ENCODE data around the gene KCNC2. TPM values are rescaled to one million over a fixed set of nuclear protein-coding genes. Genes with fewer than 3 reads are reported as not detected.

Gene KCNC2
- total RNA-seq, 1 donor from 2014 or later: not detected

DNA sequence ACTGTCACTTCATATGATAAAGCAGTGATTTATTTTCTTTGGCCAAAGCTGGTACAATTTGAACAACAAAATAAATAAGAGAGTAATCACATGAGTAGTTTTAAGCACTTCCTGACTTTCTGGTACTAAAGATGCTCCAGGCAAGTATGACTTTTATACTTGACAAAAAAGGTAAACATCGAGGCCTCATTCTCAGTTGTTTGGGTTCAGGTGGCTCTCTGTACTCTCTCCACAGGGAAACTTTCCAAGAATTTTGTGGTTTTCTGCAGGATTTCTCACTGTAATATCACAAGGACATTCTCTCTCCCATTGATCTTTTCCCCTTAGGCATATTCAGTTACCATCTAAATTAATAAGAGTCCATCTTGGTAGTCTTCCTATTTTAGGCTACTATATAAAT lies 26.6 kb upstream of the KCNC2 start:
- H3K36me3 Mint-ChIP-seq (ENCODE audit: low read depth): peaks cover 2% of the 10 kb centered on the region
- DNase-seq (ENCODE audit: low spot score): no peak
- H3K4me3 Mint-ChIP-seq (ENCODE audit: unreplicated experiment): no peak overlapping the region
- TF ChIP-seq, protein P1, sequence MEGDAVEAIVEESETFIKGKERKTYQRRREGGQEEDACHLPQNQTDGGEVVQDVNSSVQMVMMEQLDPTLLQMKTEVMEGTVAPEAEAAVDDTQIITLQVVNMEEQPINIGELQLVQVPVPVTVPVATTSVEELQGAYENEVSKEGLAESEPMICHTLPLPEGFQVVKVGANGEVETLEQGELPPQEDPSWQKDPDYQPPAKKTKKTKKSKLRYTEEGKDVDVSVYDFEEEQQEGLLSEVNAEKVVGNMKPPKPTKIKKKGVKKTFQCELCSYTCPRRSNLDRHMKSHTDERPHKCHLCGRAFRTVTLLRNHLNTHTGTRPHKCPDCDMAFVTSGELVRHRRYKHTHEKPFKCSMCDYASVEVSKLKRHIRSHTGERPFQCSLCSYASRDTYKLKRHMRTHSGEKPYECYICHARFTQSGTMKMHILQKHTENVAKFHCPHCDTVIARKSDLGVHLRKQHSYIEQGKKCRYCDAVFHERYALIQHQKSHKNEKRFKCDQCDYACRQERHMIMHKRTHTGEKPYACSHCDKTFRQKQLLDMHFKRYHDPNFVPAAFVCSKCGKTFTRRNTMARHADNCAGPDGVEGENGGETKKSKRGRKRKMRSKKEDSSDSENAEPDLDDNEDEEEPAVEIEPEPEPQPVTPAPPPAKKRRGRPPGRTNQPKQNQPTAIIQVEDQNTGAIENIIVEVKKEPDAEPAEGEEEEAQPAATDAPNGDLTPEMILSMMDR (IDR thresholded peaks at IDR 0.05): no peak
- H3K27ac Mint-ChIP-seq (ENCODE audit: unreplicated experiment): no peak overlapping the region
- H3K27me3 Mint-ChIP-seq (ENCODE audit: low read depth): peaks cover 9% of the 10 kb centered on the region
- H3K4me1 Mint-ChIP-seq (ENCODE audit: low read depth): no peaks in the 10 kb centered on the region
- H3K9me3 Mint-ChIP-seq (ENCODE audit: low read depth): peaks cover 23% of the 10 kb centered on the region

DNA sequence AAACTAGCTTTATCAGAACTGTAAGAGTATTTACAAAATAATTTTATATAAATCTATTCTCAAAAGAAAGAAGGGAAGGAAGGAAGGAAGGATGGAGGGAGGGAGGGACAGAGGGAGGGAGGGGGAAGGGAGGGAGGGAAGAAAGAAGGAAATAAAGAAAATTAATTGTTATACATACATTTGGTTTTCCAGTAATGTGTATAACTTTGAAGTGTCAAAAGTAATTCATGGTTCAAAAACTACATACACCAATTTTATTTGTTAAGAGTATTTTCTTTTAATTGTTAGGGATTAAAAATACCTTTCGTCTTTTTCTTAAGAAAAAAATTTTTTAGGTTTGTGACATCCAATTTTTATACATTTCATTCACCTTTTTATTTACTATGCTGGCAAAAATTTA lies 17.5 kb upstream of the KCNC2 start:
- Mint-ChIP-seq H3K27me3 (ENCODE audit: low read depth) (peaks cover 19% of the 10 kb centered on the region), H3K4me1 (ENCODE audit: low read depth) (peaks cover 8% of the 10 kb centered on the region), H3K27ac (ENCODE audit: unreplicated experiment) (no peak overlapping the region), H3K4me3 (ENCODE audit: unreplicated experiment) (no peak overlapping the region), H3K36me3 (ENCODE audit: low read depth) (no peaks in the 10 kb centered on the region), H3K9me3 (ENCODE audit: low read depth) (peaks cover 9% of the 10 kb centered on the region)
- TF ChIP-seq, protein P1 (IDR thresholded peaks at IDR 0.05): no peak
- DNase-seq (ENCODE audit: low spot score): no peak

DNA sequence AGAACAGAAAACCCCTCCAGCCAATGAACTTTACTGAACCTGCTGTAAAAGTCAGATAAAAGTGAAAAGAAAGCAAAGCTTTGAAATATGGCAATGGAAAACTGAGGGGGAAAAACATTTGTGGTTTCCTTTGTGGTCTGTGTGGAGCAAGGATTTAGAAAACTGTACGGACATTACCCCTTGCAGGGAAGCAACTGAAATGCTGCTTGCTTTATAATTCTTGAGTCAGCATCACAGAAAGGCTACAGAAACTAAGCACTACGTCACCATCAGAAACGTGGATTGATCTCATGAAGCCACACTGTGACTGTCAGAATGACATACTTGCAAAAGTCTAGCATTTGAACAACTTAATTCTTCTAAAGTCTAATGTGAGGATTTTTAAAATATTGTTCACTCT lies 2.4 kb upstream of the KCNC2 start:
- DNase-seq (ENCODE audit: low spot score): no peak
- no peak overlapping the region for H3K4me3 Mint-ChIP-seq (ENCODE audit: unreplicated experiment)
- peaks cover 36% of the 10 kb centered on the region for H3K27me3 Mint-ChIP-seq (ENCODE audit: low read depth)
- H3K36me3 Mint-ChIP-seq (ENCODE audit: low read depth): peaks cover 2% of the 10 kb centered on the region
- no peak overlapping the region for H3K27ac Mint-ChIP-seq (ENCODE audit: unreplicated experiment)
- no peaks in the 10 kb centered on the region for H3K4me1 Mint-ChIP-seq (ENCODE audit: low read depth)
- no peaks in the 10 kb centered on the region for H3K9me3 Mint-ChIP-seq (ENCODE audit: low read depth)
- TF ChIP-seq, protein P1 (IDR thresholded peaks at IDR 0.05): no peak

DNA sequence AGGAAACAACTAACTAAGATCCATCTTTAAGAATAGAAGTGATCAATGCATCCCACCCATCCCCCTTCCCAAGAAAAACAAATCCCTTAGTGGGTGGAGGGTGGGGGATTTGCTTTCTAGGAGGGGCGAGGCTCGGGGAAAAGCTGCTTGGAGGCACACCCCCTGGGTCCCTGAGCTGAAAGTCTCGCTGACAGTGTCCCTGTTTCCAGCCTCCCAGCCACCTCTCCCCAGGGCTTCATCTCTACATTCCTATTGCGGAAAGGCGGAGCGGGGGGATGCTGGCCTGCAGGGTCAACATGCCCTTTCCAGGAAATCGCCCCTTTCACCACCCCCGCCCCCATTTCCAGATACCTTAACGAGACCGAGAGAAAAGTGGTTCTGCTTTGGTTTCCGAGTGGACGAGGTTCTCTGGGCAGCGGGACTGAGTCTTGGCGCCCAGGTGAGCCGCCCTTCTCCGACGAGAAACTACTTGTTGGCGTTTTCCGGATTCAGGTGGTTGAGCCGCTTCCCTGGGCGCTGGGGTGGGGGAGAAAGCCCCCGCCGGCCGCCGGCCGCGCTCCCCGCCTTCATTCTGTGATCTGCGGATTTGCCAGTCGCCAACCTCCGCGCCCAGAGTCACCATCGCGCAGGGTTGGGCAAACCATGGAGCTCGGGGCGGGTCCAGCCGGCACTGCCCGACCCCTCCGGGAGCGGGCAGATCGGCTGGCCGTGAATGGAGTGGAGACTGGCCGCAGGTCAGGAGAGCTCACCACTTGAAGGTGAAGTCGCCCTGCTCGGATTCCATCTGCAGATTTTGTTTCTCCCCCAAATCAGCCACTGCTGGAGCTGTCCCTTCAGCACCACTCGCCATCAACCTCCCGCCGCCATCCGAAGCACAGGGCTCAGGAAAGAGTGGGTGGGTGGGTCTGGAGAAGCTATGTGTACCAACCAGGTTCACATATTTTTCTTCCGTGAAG lies 505 bp downstream of the KCNC2 start:
- peak; percentile 59 for DNase-seq (ENCODE audit: low spot score)
- Mint-ChIP-seq H3K4me1 (ENCODE audit: low read depth) (no peaks in the 10 kb centered on the region), H3K27ac (ENCODE audit: unreplicated experiment) (no peak overlapping the region), H3K36me3 (ENCODE audit: low read depth) (peaks cover 4% of the 10 kb centered on the region), H3K9me3 (ENCODE audit: low read depth) (no peaks in the 10 kb centered on the region), H3K27me3 (ENCODE audit: low read depth) (peaks cover 50% of the 10 kb centered on the region), H3K4me3 (ENCODE audit: unreplicated experiment) (peak overlapping the region; percentile 52)
- TF ChIP-seq, protein P1 (IDR thresholded peaks at IDR 0.05): no peak

DNA sequence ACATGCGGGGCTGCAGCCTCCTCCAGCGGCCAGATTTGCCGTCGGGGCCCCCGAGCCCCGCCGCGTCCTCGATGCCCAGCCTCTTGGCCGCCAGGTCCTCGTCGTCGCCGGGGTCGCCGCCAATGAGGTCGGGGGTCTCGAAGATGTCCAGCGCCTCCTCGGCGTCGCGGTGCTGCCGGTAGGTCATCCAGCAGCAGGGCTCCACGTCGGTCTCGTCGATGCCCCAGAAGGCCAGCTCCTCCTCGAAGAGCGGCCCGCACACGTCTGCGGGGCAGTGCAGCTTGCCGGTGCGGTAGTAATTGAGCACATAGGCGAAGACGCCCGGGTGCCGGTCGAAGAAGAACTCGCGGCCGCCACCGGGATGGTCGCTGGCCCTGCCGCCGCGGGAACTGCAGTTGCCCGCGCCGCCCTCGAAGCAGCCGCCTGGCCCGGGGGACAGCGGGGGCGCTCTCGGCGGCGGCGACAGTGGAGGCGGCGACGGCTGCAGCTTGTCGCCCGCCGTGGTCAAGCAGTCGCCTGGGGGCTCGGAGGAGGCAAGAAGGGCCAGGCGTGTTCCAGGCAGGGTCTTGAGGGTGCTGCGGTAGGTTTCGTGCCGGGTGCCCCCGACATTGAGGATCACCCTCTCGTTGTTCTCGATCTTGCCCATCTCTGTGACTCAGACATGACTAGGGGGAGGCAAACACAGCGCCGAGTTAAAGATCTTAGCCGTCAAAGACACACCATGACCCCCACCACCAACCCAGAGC lies 2.1 kb downstream of the KCNC2 start:
- no peaks in the 10 kb centered on the region for H3K9me3 Mint-ChIP-seq (ENCODE audit: low read depth)
- peaks cover 50% of the 10 kb centered on the region for H3K27me3 Mint-ChIP-seq (ENCODE audit: low read depth)
- no peak overlapping the region for H3K27ac Mint-ChIP-seq (ENCODE audit: unreplicated experiment)
- H3K4me3 Mint-ChIP-seq (ENCODE audit: unreplicated experiment): no peak overlapping the region
- TF ChIP-seq, protein P1 (IDR thresholded peaks at IDR 0.05): no peak
- no peaks in the 10 kb centered on the region for H3K4me1 Mint-ChIP-seq (ENCODE audit: low read depth)
- DNase-seq (ENCODE audit: low spot score): peak; percentile 88
- peaks cover 4% of the 10 kb centered on the region for H3K36me3 Mint-ChIP-seq (ENCODE audit: low read depth)
